ENCODE measurements around the gene GPR65.

GRCh38 chr14:87979689-87980088 lies 25.2 kb upstream of the GPR65 start:
- TF ChIP-seq CTCF (IDR thresholded peaks at IDR 0.05; ENCODE audit: low read depth, low read length) (no peak), POLR2A (IDR thresholded peaks at IDR 0.05; ENCODE audit: extremely low read depth, insufficient read length) (no peak), MAX (IDR thresholded peaks at IDR 0.05; ENCODE audit: low read depth, low read length) (no peak), MYC (IDR thresholded peaks at IDR 0.05; ENCODE audit: low read depth, low read length) (no peak)

Measured in NB4 (cell line).